B cell (primary cell): Measurements from ENCODE around the gene GPA33. TPM values are rescaled to one million over a fixed set of nuclear protein-coding genes. Genes with fewer than 3 reads are reported as not detected.

ENCODE experiments used
- ATAC-seq: fragments of 200-7000 bp; cut with Tn5 transposase; one replicate; pipeline ENCODE4 v1.10.0; 2021; ENCODE audit warnings: low read depth, mild to moderate bottlenecking, moderate number of reproducible peaks, moderate library complexity
- CTCF ChIA-PET: fragments of 350-600 bp; sonication (Branson Sonifier 250); formaldehyde crosslinking; loops from one replicate; lab custom pipeline; 2021; ENCODE audit warnings: antibody characterized with exemption, inconsistent platforms; lab: Charles Lee
- POLR2A ChIA-PET: fragments of 350-600 bp; sonication (Branson Sonifier 250); formaldehyde crosslinking; loops from one replicate; lab custom pipeline; 2021; ENCODE audit warnings: antibody characterized with exemption; lab: Charles Lee
- DNase-seq: peaks from one replicate; pipeline ENCODE4 v3.0.0; 2013
- H2AFZ ChIP-seq: 2 replicates; pipeline ENCODE4 v1.6.1; 2012; ENCODE audit warnings: mild to moderate bottlenecking, low read depth, low read length; ENCODE audit not compliant: insufficient read depth, poor library complexity, severe bottlenecking
- H3K27ac ChIP-seq, 2 donors: 1 replicate in 1 of 2; 2 replicates in 1 of 2; pipeline ENCODE4 v1.5.1; 2012 to 2013; ENCODE audit warnings: low read length in 2 of 2, mild to moderate bottlenecking in 2 of 2, moderate library complexity in 1 of 2
- H3K27me3 ChIP-seq, 4 experiments: fragments of 200-600 bp in 1 of 4; sonication (generic) in 1 of 4; replicated peaks in 1 of 4; 1 replicate in 2 of 4; 2 replicates in 2 of 4; pipeline versions ENCODE4 v1.6.1 to v1.7.0; 2013 to 2016; ENCODE audit warnings: low read length in 3 of 4, mild to moderate bottlenecking in 2 of 4, mixed read lengths in 1 of 4, moderate library complexity in 1 of 4; ENCODE audit not compliant: insufficient read depth in 4 of 4, control insufficient read depth in 3 of 4; ENCODE audit errors: control extremely low read depth in 1 of 4
- H3K36me3 ChIP-seq, 2 experiments: replicated peaks in 1 of 2; 1 replicate in 1 of 2; 2 replicates in 1 of 2; pipeline versions ENCODE4 v1.6.1 to v1.7.1; 2013; ENCODE audit warnings: low read length in 1 of 2; ENCODE audit not compliant: insufficient read depth in 2 of 2, control insufficient read depth in 1 of 2; ENCODE audit errors: control extremely low read depth in 1 of 2, extremely low read depth in 1 of 2
- H3K4me1 ChIP-seq, 2 donors: fragments of 200-600 bp in 1 of 2; sonication (generic) in 1 of 2; 1 replicate in 1 of 2; 2 replicates in 1 of 2; pipeline versions ENCODE4 v1.5.1 to v1.6.1; 2013 to 2017; ENCODE audit warnings: low read length in 2 of 2; ENCODE audit not compliant: control insufficient read depth in 2 of 2, insufficient read depth in 2 of 2
- H3K4me2 ChIP-seq: replicated peaks from 2 replicates; pipeline ENCODE3; 2012; ENCODE audit warnings: mild to moderate bottlenecking, low read depth, low read length; ENCODE audit not compliant: poor library complexity, severe bottlenecking
- H3K4me3 ChIP-seq, 5 experiments: fragments of 200-600 bp in 1 of 5; sonication (generic) in 1 of 5; 1 replicate in 3 of 5; 2 replicates in 2 of 5; pipeline versions ENCODE4 v1.5.1 to v1.7.0; 2011 to 2016; ENCODE audit warnings: low read length in 4 of 5, mild to moderate bottlenecking in 4 of 5, low read depth in 2 of 5, control low read depth in 1 of 5, moderate library complexity in 1 of 5; ENCODE audit not compliant: insufficient read depth in 1 of 5; ENCODE audit errors: control extremely low read depth in 1 of 5, extremely low read depth in 1 of 5
- H3K79me2 ChIP-seq: fragments of 200-600 bp; sonication (generic); one replicate; pipeline ENCODE4 v1.6.0; 2016; ENCODE audit warnings: low read length; ENCODE audit not compliant: control insufficient read depth, insufficient read depth
- H3K9ac ChIP-seq: fragments of 200-600 bp; sonication (generic); 2 replicates; pipeline ENCODE4 v1.6.1; 2017; ENCODE audit warnings: mild to moderate bottlenecking, low read length, moderate library complexity
- H3K9me3 ChIP-seq, 3 donors: one replicate each; pipeline versions ENCODE4 v1.6.1 to v1.7.1; 2013; ENCODE audit warnings: low read length in 2 of 3; ENCODE audit not compliant: control insufficient read depth in 2 of 3, insufficient read depth in 1 of 3; ENCODE audit errors: control extremely low read depth in 1 of 3
- H4K20me1 ChIP-seq: 2 replicates; pipeline ENCODE4 v1.6.0; 2012; ENCODE audit warnings: mild to moderate bottlenecking, low read length; ENCODE audit not compliant: insufficient read depth, control insufficient read depth, poor library complexity, severe bottlenecking
- H3K27ac Mint-ChIP-seq: one replicate; pipeline ENCODE4 v1.8.0; 2021; ENCODE audit warnings: mixed read lengths
- H3K27me3 Mint-ChIP-seq: one replicate; pipeline ENCODE4 v1.8.0; 2021; ENCODE audit warnings: mixed read lengths
- H3K4me1 Mint-ChIP-seq: one replicate; pipeline ENCODE4 v1.8.0; 2021; ENCODE audit warnings: mixed read lengths
- H3K4me3 Mint-ChIP-seq: one replicate; pipeline ENCODE4 v1.8.0; 2021; ENCODE audit warnings: mixed read lengths
- H3K9me3 Mint-ChIP-seq: one replicate; pipeline ENCODE4 v1.8.0; 2022; ENCODE audit warnings: mixed read lengths; ENCODE audit not compliant: insufficient read depth
- EZH2 ChIP-seq: IDR thresholded peaks from 2 replicates; pipeline ENCODE4 v1.6.1; 2012; ENCODE audit warnings: borderline replicate concordance, low read depth, mild to moderate bottlenecking, moderate library complexity, low read length; ENCODE audit not compliant: insufficient read depth, poor library complexity, severe bottlenecking
- WGBS: methylation state at CpG from one replicate; pipeline ENCODE4 v1.1.5; 2013; ENCODE audit warnings: missing lambda C conversion rate; ENCODE audit not compliant: insufficient coverage; 5-methylcytosine and 5-hydroxymethylcytosine counted together
- intact Hi-C: fragments of 100-400 bp; cut with micrococcal nuclease; formaldehyde crosslinking; loops from one replicate; pipeline ENCODE4 v1.10.0; 2022
- polyA plus RNA-seq: library from polyadenylated mRNA; depleted of rRNA; stranded (reverse); fragments of >200 nt; gene quantifications from 2 replicates; pipeline ENCODE4 v1.2.3, GENCODE V29; 2012
- total RNA-seq, 2 donors: library from RNA; stranded (reverse); fragments of 120-200 nt in 1 of 2; gene quantifications; 1 replicate in 1 of 2; 2 replicates in 1 of 2; pipeline versions ENCODE4 v1.2.3 to v1.2.4, GENCODE V29; 2013 to 2022
- TF ChIP-seq, protein P1 (sequence below): fragments of 200-600 bp; IDR thresholded peaks from one replicate; pipeline ENCODE4 v1.8.0; 2022; ENCODE audit warnings: antibody characterized with exemption, mild to moderate bottlenecking

GPA33 gene
- total and polyA plus RNA-seq, 2 donors (not counting 1 experiment from before 2014, with no cell fraction given) = 0.91 to 2.4 TPM

DNA sequence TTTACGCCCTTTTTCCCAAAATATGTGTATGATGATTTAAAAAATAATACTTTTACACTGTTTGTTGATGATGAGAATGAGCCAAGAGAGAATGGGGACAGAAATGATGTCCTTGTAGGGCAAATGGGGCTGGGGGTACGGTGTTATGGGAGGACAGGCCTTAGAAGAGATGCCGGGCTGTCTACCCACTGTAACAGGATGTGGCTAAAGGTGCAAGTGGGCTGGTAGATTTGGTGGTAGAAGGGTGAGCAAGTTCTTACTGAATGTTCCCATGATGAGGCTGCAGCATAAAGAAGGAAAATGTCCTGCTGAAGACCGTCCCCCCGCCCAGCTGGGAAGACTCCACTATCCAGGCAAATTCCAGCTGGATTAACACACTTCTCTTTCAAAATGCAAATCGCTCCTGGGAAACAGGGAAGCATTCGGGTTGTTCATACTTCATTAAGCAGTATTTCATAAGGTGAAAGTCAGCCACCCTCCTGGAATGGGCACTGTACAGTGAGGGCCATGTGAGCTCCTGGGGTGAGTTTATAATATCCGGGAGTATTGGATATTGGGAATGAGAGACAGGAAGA lies 14.0 kb downstream of the GPA33 start:
- DNase-seq = no peak
- H3K4me3 ChIP-seq = no peak overlapping the region
- H3K79me2 ChIP-seq = no peaks in the 10 kb centered on the region
- CTCF ChIA-PET = interaction anchor here (2.4 kb wide), 1 partner anchor 17 kb away, joined by 5 read pairs; no protein-coding TSS in a partner anchor
- Mint-ChIP-seq H3K4me3 (no peak overlapping the region), H3K4me1 (peaks cover 3% of the 10 kb centered on the region), H3K9me3 (no peaks in the 10 kb centered on the region), H3K27ac (no peak overlapping the region), H3K27me3 (peaks cover 30% of the 10 kb centered on the region)
- 50% methylated on average over 3 of the region's 8 CpGs for WGBS
- H3K27ac ChIP-seq = no peak overlapping the region
- H4K20me1 ChIP-seq = no peaks in the 10 kb centered on the region
- H3K9ac ChIP-seq = no peak overlapping the region
- H3K27me3 ChIP-seq = peaks cover 0 to 3% (median 1%) of the 10 kb centered on the region in 4 experiments
- H3K36me3 ChIP-seq = no peaks in the 10 kb centered on the region
- TF ChIP-seq EZH2 = no peak
- TF ChIP-seq, protein P1, sequence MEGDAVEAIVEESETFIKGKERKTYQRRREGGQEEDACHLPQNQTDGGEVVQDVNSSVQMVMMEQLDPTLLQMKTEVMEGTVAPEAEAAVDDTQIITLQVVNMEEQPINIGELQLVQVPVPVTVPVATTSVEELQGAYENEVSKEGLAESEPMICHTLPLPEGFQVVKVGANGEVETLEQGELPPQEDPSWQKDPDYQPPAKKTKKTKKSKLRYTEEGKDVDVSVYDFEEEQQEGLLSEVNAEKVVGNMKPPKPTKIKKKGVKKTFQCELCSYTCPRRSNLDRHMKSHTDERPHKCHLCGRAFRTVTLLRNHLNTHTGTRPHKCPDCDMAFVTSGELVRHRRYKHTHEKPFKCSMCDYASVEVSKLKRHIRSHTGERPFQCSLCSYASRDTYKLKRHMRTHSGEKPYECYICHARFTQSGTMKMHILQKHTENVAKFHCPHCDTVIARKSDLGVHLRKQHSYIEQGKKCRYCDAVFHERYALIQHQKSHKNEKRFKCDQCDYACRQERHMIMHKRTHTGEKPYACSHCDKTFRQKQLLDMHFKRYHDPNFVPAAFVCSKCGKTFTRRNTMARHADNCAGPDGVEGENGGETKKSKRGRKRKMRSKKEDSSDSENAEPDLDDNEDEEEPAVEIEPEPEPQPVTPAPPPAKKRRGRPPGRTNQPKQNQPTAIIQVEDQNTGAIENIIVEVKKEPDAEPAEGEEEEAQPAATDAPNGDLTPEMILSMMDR = no peak
- H3K4me1 ChIP-seq = no peaks in the 10 kb centered on the region
- POLR2A ChIA-PET = no interaction called here
- intact Hi-C loops = no loop called here
- H2AFZ ChIP-seq = no peak overlapping the region
- H3K4me2 ChIP-seq = no peak overlapping the region
- no peak for ATAC-seq
- no peaks in the 10 kb centered on the region for H3K9me3 ChIP-seq

DNA sequence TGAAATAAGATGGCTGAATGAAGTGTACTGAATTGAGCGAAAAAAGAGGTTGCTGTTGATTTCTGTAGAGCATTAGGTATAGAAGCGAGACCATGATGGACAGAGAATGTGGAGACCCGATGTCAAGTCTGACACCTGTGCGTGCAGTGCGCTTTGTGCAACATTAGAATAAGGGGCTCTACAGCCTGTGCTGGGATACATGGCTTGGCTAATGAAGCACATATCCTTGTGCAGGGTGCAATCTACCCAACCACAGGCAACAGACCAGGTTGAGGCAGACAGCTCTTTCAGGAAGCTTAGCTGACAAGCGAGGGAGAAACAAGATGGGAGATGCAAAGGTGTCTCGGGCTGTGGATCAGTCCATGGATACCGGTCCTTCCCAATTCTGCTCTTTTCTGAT lies 18.9 kb downstream of the GPA33 start:
- Mint-ChIP-seq H3K9me3 (no peaks in the 10 kb centered on the region), H3K27ac (no peak overlapping the region), H3K27me3 (peaks cover 10% of the 10 kb centered on the region), H3K4me3 (no peak overlapping the region), H3K4me1 (peaks cover 5% of the 10 kb centered on the region)
- no peaks in the 10 kb centered on the region for H3K9me3 ChIP-seq
- H2AFZ ChIP-seq = no peak overlapping the region
- no peak for TF ChIP-seq EZH2
- TF ChIP-seq, protein P1 = no peak
- no peak for ATAC-seq
- peaks cover 0 to 7% of the 10 kb centered on the region in 2 donors for H3K4me1 ChIP-seq
- H3K4me3 ChIP-seq = no peak overlapping the region
- intact Hi-C loops = no loop called here
- H4K20me1 ChIP-seq = no peaks in the 10 kb centered on the region
- H3K79me2 ChIP-seq = no peaks in the 10 kb centered on the region
- ChIA-PET POLR2A (no interaction called here), CTCF (interaction anchor here (1.0 to 1.4 kb wide), 2 partner anchors 12 to 463 kb away, joined by 4 read pairs; no protein-coding TSS in a partner anchor)
- H3K9ac ChIP-seq = no peak overlapping the region
- 76% methylated on average over 5 of the region's 8 CpGs for WGBS
- H3K27ac ChIP-seq = no peak overlapping the region
- peaks cover 0 to 3% (median 0%) of the 10 kb centered on the region in 4 experiments for H3K27me3 ChIP-seq
- H3K36me3 ChIP-seq = no peaks in the 10 kb centered on the region
- no peak overlapping the region for H3K4me2 ChIP-seq
- no peak for DNase-seq
